Measurements from ENCODE around the gene ZNF438. TPM values are rescaled to one million over a fixed set of nuclear protein-coding genes. Genes with fewer than 3 reads are reported as not detected.

Gene ZNF438
- total RNA-seq, 4 donors from 2014 or later, result 3.7 to 8.3 (median 7.3) TPM

DNA sequence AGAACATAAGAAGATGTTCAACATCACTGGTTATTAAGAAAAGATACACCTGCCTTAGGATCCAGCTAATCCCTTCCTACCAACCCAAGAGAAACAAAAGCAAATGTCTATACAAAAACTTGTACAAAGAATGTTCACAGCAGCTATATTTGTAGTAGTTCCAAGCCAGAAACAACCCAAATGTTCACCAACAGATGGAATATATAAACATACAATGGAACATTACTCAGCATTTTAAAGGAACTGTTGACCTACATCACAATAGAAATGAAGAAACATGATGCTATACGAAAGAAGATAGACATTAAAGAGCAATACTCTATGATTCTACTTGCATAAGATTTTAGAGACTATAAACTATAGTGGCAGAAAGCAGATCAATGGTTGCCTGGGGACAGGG is 149.4 kb downstream of the ZNF438 start:
- no peaks in the 10 kb centered on the region for H3K4me1 ChIP-seq

DNA sequence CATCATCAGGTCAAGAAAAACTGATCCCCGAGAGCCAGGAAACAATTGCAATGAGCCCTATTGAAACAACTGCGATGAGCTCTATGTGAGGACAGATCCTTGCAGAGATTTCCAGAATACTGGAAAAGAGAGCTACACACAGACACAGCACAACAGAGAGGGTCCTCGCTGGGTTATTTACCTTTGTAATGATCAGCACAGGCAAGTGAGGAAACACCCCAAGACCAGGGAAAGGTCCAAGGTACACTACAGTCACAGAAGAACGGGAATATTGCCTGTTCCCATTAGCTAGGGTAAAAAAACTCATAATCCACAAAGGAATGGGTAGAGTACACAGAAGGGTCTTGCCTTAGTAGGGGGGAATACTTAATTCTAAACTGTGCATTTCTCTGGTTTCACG is 152.7 kb downstream of the ZNF438 start:
- Histone ChIP-seq H3K27ac (no peak overlapping the region), H3K27me3 (no peaks in the 10 kb centered on the region), H3K4me1 (no peaks in the 10 kb centered on the region), H3K36me3 (peaks cover 0 to 7% (median 0%) of the 10 kb centered on the region in 3 donors), H3K4me3 (no peak overlapping the region), H3K9me3 (no peaks in the 10 kb centered on the region)
- no peak for TF ChIP-seq POLR2A (IDR thresholded peaks at IDR 0.05)
- TF ChIP-seq, protein P1, sequence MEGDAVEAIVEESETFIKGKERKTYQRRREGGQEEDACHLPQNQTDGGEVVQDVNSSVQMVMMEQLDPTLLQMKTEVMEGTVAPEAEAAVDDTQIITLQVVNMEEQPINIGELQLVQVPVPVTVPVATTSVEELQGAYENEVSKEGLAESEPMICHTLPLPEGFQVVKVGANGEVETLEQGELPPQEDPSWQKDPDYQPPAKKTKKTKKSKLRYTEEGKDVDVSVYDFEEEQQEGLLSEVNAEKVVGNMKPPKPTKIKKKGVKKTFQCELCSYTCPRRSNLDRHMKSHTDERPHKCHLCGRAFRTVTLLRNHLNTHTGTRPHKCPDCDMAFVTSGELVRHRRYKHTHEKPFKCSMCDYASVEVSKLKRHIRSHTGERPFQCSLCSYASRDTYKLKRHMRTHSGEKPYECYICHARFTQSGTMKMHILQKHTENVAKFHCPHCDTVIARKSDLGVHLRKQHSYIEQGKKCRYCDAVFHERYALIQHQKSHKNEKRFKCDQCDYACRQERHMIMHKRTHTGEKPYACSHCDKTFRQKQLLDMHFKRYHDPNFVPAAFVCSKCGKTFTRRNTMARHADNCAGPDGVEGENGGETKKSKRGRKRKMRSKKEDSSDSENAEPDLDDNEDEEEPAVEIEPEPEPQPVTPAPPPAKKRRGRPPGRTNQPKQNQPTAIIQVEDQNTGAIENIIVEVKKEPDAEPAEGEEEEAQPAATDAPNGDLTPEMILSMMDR (IDR thresholded peaks at IDR 0.05), result no peak
- no peak for DNase-seq

More for the DNA sequence above, 149.4 kb downstream of the ZNF438 start:
- TF ChIP-seq POLR2A (IDR thresholded peaks at IDR 0.05), result no peak
- TF ChIP-seq, protein P1 (IDR thresholded peaks at IDR 0.05), result no peak
- Histone ChIP-seq H3K9me3 (no peaks in the 10 kb centered on the region), H3K27ac (no peak overlapping the region), H3K36me3 (no peaks in the 10 kb centered on the region), H3K27me3 (no peaks in the 10 kb centered on the region), H3K4me3 (no peak overlapping the region)
- DNase-seq, result no peak

DNA sequence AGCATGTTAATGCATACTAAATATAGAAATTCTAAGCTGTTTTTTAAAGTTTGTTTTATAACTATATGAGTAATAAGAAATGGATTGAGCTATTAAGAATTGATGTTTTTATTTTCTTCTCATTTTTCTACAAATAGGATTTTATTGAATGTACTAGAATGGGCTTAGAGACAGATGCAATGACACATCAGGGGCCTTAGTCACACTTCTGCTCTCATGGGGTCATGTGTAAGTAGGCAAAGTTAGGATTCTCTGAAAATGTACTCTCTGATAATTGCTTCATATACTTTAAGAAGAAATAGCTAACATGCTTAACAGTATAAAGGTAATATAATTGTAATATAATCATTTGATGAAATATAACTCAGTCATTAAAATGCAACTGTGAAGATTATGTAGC is 154.6 kb downstream of the ZNF438 start:
- Histone ChIP-seq H3K4me3 (no peak overlapping the region), H3K27ac (no peak overlapping the region), H3K27me3 (no peaks in the 10 kb centered on the region), H3K36me3 (peaks cover 0 to 7% (median 0%) of the 10 kb centered on the region in 3 donors), H3K4me1 (no peaks in the 10 kb centered on the region), H3K9me3 (no peaks in the 10 kb centered on the region)
- no peak for TF ChIP-seq POLR2A (IDR thresholded peaks at IDR 0.05)
- TF ChIP-seq, protein P1 (IDR thresholded peaks at IDR 0.05), result no peak
- DNase-seq, result no peak

DNA sequence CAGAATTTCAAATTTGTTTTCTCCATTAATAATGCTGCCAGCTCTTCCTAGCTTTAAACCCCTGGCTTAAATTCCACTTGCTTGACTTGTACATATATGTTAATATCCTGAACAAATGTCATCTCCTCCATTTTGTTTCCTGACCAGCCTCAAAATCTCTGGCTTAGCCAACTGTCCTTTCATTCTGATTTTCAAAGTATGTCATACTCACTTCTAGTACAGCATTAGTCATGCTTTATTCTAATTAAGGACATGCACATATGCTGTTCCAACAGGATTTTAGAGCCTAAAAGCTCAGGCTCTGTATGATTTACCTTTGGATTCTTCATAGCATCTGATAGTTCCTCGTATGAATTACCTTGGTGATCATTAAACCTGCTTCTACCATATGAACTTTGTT is 158.3 kb downstream of the ZNF438 start:
- Histone ChIP-seq H3K9me3 (no peaks in the 10 kb centered on the region), H3K4me3 (no peak overlapping the region), H3K4me1 (no peaks in the 10 kb centered on the region), H3K27ac (no peak overlapping the region), H3K27me3 (no peaks in the 10 kb centered on the region), H3K36me3 (peaks cover 0 to 7% (median 0%) of the 10 kb centered on the region in 3 donors)
- TF ChIP-seq, protein P1 (IDR thresholded peaks at IDR 0.05), result no peak
- TF ChIP-seq POLR2A (IDR thresholded peaks at IDR 0.05), result no peak
- DNase-seq, result no peak

DNA sequence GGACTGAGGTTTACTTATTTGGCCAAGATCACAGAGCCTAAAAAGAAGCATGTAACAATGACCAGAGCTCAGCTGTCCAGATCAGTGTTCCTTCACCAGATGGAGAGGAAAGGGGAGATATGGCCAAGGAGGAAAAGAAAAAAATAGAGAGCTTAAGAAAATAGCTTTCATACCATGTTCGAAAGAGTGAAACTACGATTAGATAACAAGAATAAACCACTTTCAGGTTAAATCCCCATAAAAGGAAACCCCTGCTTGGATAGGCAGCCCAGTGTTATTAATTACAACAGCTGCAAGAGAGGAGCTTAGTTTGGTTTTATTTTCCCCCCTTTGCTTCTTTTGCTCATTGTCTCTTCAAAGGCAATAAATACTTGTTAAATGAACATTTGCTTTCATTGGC is 160.8 kb downstream of the ZNF438 start:
- TF ChIP-seq, protein P1 (IDR thresholded peaks at IDR 0.05), result no peak
- TF ChIP-seq POLR2A (IDR thresholded peaks at IDR 0.05), result no peak
- Histone ChIP-seq H3K9me3 (no peaks in the 10 kb centered on the region), H3K4me3 (no peak overlapping the region), H3K36me3 (peaks cover 0 to 3% (median 0%) of the 10 kb centered on the region in 3 donors), H3K4me1 (no peaks in the 10 kb centered on the region), H3K27me3 (no peaks in the 10 kb centered on the region), H3K27ac (no peak overlapping the region)
- DNase-seq, result no peak

DNA sequence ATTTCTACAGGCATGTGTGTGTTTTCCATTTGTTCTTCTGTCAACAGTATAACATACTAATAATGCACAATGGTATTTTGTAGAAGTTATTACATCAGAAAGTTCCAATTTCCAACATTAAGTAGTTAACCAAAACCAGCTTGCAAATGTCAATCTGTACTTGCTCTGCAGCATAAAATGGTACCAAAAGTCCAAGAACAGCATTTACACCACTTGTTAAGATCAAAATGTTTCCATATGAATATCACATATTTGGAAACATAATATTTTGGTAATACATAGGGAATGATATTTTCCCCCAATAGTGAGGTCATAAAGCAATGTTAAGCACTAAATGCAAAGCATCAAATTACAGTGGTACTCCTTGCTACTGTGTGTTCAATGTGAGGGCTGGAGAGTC is 162.1 kb downstream of the ZNF438 start:
- no peak overlapping the region for H3K4me3 ChIP-seq
- H3K27me3 ChIP-seq, result no peaks in the 10 kb centered on the region
- no peaks in the 10 kb centered on the region for H3K9me3 ChIP-seq
- H3K36me3 ChIP-seq, result no peaks in the 10 kb centered on the region
- no peak for DNase-seq
- H3K27ac ChIP-seq, result no peak overlapping the region
- no peak for TF ChIP-seq POLR2A (IDR thresholded peaks at IDR 0.05)
- TF ChIP-seq, protein P1 (IDR thresholded peaks at IDR 0.05), result no peak
- no peaks in the 10 kb centered on the region for H3K4me1 ChIP-seq

Data from Peyer's patch (tissue), 4 donors.